ENCODE measurements around the gene DYNC2H1.

DNA sequence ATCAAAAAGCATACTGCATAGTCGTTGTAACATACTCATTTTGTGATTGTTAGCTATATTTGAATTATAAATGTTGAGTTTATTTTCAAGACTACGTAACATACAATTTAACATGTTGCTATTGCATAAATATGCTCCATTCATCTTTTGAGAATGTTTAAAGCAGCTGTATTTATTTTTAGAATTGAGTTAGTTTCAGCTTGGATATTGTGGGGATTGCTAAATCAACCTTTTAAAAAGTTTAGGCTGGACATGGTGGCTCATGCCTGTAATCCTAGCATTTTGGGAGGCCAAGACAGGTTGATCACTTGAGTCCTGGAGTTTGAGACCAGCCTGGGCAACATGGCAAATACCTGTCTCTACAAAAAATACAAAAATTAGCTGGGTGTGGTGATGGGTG, 288.1 kb downstream of the DYNC2H1 start:
- TF ChIP-seq, protein P1, sequence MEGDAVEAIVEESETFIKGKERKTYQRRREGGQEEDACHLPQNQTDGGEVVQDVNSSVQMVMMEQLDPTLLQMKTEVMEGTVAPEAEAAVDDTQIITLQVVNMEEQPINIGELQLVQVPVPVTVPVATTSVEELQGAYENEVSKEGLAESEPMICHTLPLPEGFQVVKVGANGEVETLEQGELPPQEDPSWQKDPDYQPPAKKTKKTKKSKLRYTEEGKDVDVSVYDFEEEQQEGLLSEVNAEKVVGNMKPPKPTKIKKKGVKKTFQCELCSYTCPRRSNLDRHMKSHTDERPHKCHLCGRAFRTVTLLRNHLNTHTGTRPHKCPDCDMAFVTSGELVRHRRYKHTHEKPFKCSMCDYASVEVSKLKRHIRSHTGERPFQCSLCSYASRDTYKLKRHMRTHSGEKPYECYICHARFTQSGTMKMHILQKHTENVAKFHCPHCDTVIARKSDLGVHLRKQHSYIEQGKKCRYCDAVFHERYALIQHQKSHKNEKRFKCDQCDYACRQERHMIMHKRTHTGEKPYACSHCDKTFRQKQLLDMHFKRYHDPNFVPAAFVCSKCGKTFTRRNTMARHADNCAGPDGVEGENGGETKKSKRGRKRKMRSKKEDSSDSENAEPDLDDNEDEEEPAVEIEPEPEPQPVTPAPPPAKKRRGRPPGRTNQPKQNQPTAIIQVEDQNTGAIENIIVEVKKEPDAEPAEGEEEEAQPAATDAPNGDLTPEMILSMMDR (IDR thresholded peaks at IDR 0.05) = no peak
- TF ChIP-seq POLR2A (IDR thresholded peaks at IDR 0.05) = no peak
- no peak for TF ChIP-seq POLR2AphosphoS5 (IDR thresholded peaks at IDR 0.05; ENCODE audit: insufficient read depth in 1 of 2, low read depth in 1 of 2)
